Glutamatergic neuron (in vitro differentiated cells): ENCODE measurements around the gene XRCC4. TPM values are rescaled to one million over a fixed set of nuclear protein-coding genes. Genes with fewer than 3 reads are reported as not detected.

ENCODE experiments used
- DNase-seq: peaks from one replicate; pipeline ENCODE4 v3.0.0; 2022
- H3K27ac Mint-ChIP-seq: one replicate; pipeline ENCODE4 v1.8.0; 2020; ENCODE audit warnings: mild to moderate bottlenecking, mixed read lengths, inconsistent platforms; ENCODE audit not compliant: unreplicated experiment
- H3K27me3 Mint-ChIP-seq: one replicate; pipeline ENCODE4 v1.8.0; 2020; ENCODE audit warnings: mild to moderate bottlenecking, moderate library complexity, mixed read lengths, inconsistent platforms; ENCODE audit not compliant: unreplicated experiment
- H3K36me3 Mint-ChIP-seq: one replicate; pipeline ENCODE4 v1.8.0; 2020; ENCODE audit warnings: mild to moderate bottlenecking, mixed read lengths, inconsistent platforms; ENCODE audit not compliant: unreplicated experiment
- H3K4me1 Mint-ChIP-seq: one replicate; pipeline ENCODE4 v1.8.0; 2020; ENCODE audit warnings: mild to moderate bottlenecking, low read depth, mixed read lengths, inconsistent platforms; ENCODE audit not compliant: unreplicated experiment
- H3K4me3 Mint-ChIP-seq: one replicate; pipeline ENCODE4 v1.8.0; 2020; ENCODE audit warnings: mild to moderate bottlenecking, mixed read lengths, inconsistent platforms; ENCODE audit not compliant: unreplicated experiment
- H3K9me3 Mint-ChIP-seq: one replicate; pipeline ENCODE4 v1.8.0; 2020; ENCODE audit warnings: mild to moderate bottlenecking, moderate library complexity, mixed read lengths, inconsistent platforms; ENCODE audit not compliant: unreplicated experiment
- total RNA-seq: library from RNA; stranded (reverse); fragmentation: NEBNext Ultra II Directional; extraction: Animal tissue kit (Norgen Biotek cat#: 25700); gene quantifications from one replicate; pipeline ENCODE4 v1.2.1, GENCODE V29; 2021; ENCODE audit not compliant: unreplicated experiment
- TF ChIP-seq, protein P1 (sequence below): fragments of 200-600 bp; sonication (generic); IDR thresholded peaks from one replicate; pipeline ENCODE4 v1.5.0; 2021; ENCODE audit not compliant: partially characterized antibody, unreplicated experiment

XRCC4 gene
- total RNA-seq, 1 donor from 2014 or later = 5.9 TPM

- H3K9me3 Mint-ChIP-seq = no peaks in the 10 kb centered on the region
- H3K4me3 Mint-ChIP-seq = no peak overlapping the region
- H3K27me3 Mint-ChIP-seq = no peaks in the 10 kb centered on the region
- TF ChIP-seq, protein P1, sequence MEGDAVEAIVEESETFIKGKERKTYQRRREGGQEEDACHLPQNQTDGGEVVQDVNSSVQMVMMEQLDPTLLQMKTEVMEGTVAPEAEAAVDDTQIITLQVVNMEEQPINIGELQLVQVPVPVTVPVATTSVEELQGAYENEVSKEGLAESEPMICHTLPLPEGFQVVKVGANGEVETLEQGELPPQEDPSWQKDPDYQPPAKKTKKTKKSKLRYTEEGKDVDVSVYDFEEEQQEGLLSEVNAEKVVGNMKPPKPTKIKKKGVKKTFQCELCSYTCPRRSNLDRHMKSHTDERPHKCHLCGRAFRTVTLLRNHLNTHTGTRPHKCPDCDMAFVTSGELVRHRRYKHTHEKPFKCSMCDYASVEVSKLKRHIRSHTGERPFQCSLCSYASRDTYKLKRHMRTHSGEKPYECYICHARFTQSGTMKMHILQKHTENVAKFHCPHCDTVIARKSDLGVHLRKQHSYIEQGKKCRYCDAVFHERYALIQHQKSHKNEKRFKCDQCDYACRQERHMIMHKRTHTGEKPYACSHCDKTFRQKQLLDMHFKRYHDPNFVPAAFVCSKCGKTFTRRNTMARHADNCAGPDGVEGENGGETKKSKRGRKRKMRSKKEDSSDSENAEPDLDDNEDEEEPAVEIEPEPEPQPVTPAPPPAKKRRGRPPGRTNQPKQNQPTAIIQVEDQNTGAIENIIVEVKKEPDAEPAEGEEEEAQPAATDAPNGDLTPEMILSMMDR = no peak
- H3K36me3 Mint-ChIP-seq = peaks cover 15% of the 10 kb centered on the region
- H3K27ac Mint-ChIP-seq = no peak overlapping the region
- no peak for DNase-seq
- H3K4me1 Mint-ChIP-seq = no peaks in the 10 kb centered on the region
Observed at GRCh38 chr5:83118976-83119375, 41.6 kb downstream of the XRCC4 start.

GRCh38 chr5:83124593-83124992 is 47.2 kb downstream of the XRCC4 start:
- H3K9me3 Mint-ChIP-seq = peaks cover 2% of the 10 kb centered on the region
- no peak overlapping the region for H3K4me3 Mint-ChIP-seq
- H3K27me3 Mint-ChIP-seq = no peaks in the 10 kb centered on the region
- no peak for DNase-seq
- H3K4me1 Mint-ChIP-seq = no peaks in the 10 kb centered on the region
- H3K27ac Mint-ChIP-seq = no peak overlapping the region
- H3K36me3 Mint-ChIP-seq = no peaks in the 10 kb centered on the region
- TF ChIP-seq, protein P1 = no peak

GRCh38 chr5:83125560-83125959 is 48.2 kb downstream of the XRCC4 start:
- H3K27me3 Mint-ChIP-seq = no peaks in the 10 kb centered on the region
- no peak for DNase-seq
- no peaks in the 10 kb centered on the region for H3K4me1 Mint-ChIP-seq
- TF ChIP-seq, protein P1 = no peak
- no peak overlapping the region for H3K4me3 Mint-ChIP-seq
- no peak overlapping the region for H3K27ac Mint-ChIP-seq
- H3K9me3 Mint-ChIP-seq = peaks cover 5% of the 10 kb centered on the region
- H3K36me3 Mint-ChIP-seq = no peaks in the 10 kb centered on the region

GRCh38 chr5:83126501-83126900 is 49.2 kb downstream of the XRCC4 start:
- H3K27me3 Mint-ChIP-seq = no peaks in the 10 kb centered on the region
- H3K4me1 Mint-ChIP-seq = no peaks in the 10 kb centered on the region
- no peak overlapping the region for H3K27ac Mint-ChIP-seq
- no peak overlapping the region for H3K4me3 Mint-ChIP-seq
- TF ChIP-seq, protein P1 = no peak
- DNase-seq = no peak
- no peaks in the 10 kb centered on the region for H3K36me3 Mint-ChIP-seq
- H3K9me3 Mint-ChIP-seq = peaks cover 7% of the 10 kb centered on the region

- Mint-ChIP-seq H3K36me3 (peaks cover 18% of the 10 kb centered on the region), H3K4me3 (no peak overlapping the region), H3K27me3 (peaks cover 2% of the 10 kb centered on the region), H3K4me1 (no peaks in the 10 kb centered on the region), H3K27ac (no peak overlapping the region), H3K9me3 (peaks cover 9% of the 10 kb centered on the region)
- DNase-seq = no peak
- TF ChIP-seq, protein P1 = no peak
Observed at GRCh38 chr5:83133797-83134196, 56.5 kb downstream of the XRCC4 start.
